Lung (tissue), 12 donors: ENCODE data around the gene C11orf52. TPM values are rescaled to one million over a fixed set of nuclear protein-coding genes. Genes with fewer than 3 reads are reported as not detected.

Experiments
- ATAC-seq: fragments of 200-7000 bp; cut with Tn5 transposase; one replicate; pipeline ENCODE4 v1.9.1; 2020; ENCODE audit warnings: moderate number of reproducible peaks; ENCODE audit not compliant: insufficient read depth, low FRiP score
- DNase-seq, 3 donors: peaks; one replicate each; pipeline ENCODE4 v3.0.0-alpha.2; 2013 to 2017
- H3K27ac ChIP-seq, 2 donors: one replicate each; pipeline ENCODE4 v1.5.1; 2013; ENCODE audit warnings: mild to moderate bottlenecking in 2 of 2, moderate library complexity in 2 of 2, control low read depth in 1 of 2, inconsistent platforms in 1 of 2, low read depth in 1 of 2, low read length in 1 of 2
- H3K27me3 ChIP-seq, 3 donors: one replicate each; pipeline ENCODE4 v1.5.1; 2013; ENCODE audit warnings: low read length in 2 of 3; ENCODE audit not compliant: control insufficient read depth in 3 of 3, insufficient read depth in 3 of 3
- H3K36me3 ChIP-seq, 4 donors: one replicate each; pipeline ENCODE4 v1.5.1; 2013; ENCODE audit warnings: low read length in 4 of 4, mild to moderate bottlenecking in 1 of 4, moderate library complexity in 1 of 4; ENCODE audit not compliant: control insufficient read depth in 4 of 4, insufficient read depth in 4 of 4
- H3K4me1 ChIP-seq, 5 donors: one replicate each; pipeline ENCODE4 v1.5.1; 2013; ENCODE audit warnings: low read length in 5 of 5, mild to moderate bottlenecking in 2 of 5, moderate library complexity in 1 of 5; ENCODE audit not compliant: control insufficient read depth in 5 of 5, insufficient read depth in 5 of 5
- H3K4me3 ChIP-seq: one replicate; pipeline ENCODE4 v1.5.1; 2013; ENCODE audit warnings: mild to moderate bottlenecking, control low read depth, moderate library complexity
- H3K9ac ChIP-seq, 2 donors: one replicate each; pipeline ENCODE4 v1.5.1; 2013; ENCODE audit warnings: low read length in 2 of 2, control low read depth in 1 of 2; ENCODE audit not compliant: insufficient read depth in 1 of 2
- H3K9me3 ChIP-seq, 4 donors: one replicate each; pipeline ENCODE4 v1.5.1; 2013; ENCODE audit warnings: low read length in 3 of 4, mild to moderate bottlenecking in 1 of 4, moderate library complexity in 1 of 4; ENCODE audit not compliant: control insufficient read depth in 4 of 4, insufficient read depth in 3 of 4
- WGBS, 2 donors: extraction: QIAGEN DNeasy Blood & Tissue Kit; methylation state at CpG; one replicate each; pipeline ENCODE4 v1.1.7; 2013; 5-methylcytosine and 5-hydroxymethylcytosine counted together
- polyA plus RNA-seq, 2 donors: library from polyadenylated mRNA; stranded (reverse); fragments of 200-250 nt; gene quantifications; one replicate each; pipeline ENCODE4 v1.2.1, GENCODE V29; 2013
- total RNA-seq, 2 donors: library from RNA; depleted of rRNA in 1 of 2; stranded (reverse); fragments of >200 nt in 1 of 2; gene quantifications; one replicate each; pipeline ENCODE4 v1.2.1, GENCODE V29; 2014 to 2021
- TF ChIP-seq, protein P1 (sequence below): IDR thresholded peaks from 2 replicates; pipeline ENCODE4 v1.5.1; 2012; ENCODE audit warnings: mild to moderate bottlenecking; ENCODE audit errors: control extremely low read depth, extremely low read depth
- donor health status: control.
- donor health status: control.
- donor health status: Bipolar disorder and iron deficiency.
- donor health status: healthy.
- donor health status: DM: yes; HTN: yes; CAD: no.

Gene C11orf52
- total and polyA plus RNA-seq, 4 donors: 11.1 to 20.4 (median 15.3) TPM

DNA sequence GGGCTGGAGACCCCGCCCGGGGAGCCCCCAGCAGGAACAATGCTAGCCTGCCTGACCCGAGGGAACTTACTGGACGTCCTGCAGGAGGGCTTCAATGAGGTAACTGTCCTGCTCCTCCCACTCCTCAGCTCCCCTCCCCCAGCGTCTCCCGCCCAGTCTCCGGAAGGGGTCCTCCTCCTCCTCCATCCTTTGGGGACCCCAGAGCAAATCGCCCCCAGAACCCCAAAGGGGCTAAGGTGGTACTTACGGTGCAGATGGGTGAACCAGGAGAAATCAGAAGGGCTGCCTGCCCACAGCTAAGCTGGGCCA lies 18.7 kb downstream of the C11orf52 start:
- ATAC-seq: peak; percentile 14

DNA sequence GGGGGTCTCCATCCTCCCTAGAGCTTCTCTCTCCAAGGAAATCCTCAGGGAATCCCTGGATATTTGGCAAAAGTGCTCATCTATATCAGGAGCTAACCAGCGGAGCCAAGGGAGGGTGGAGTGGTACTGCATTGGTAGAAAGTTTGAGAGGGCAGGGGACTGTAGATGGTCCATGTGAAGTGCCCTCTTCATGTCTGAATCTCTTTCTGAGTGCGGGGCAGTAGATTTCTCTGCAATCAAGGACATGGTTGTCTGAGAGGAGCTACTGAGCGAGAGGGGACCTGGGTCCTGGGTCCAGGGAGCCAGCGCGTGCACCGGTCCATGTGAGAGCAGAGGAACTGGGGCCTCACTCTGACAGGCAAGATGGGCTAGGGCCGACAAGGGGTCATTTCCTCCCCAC lies 19.1 kb downstream of the C11orf52 start:
- peak overlapping the region; percentile 62 to 81 for H3K27ac ChIP-seq
- peaks cover 0 to 3% (median 0%) of the 10 kb centered on the region in 4 donors for H3K36me3 ChIP-seq
- ATAC-seq: no peak
- peak in 1 of 3 donors; percentile 50 for DNase-seq
- TF ChIP-seq, protein P1, sequence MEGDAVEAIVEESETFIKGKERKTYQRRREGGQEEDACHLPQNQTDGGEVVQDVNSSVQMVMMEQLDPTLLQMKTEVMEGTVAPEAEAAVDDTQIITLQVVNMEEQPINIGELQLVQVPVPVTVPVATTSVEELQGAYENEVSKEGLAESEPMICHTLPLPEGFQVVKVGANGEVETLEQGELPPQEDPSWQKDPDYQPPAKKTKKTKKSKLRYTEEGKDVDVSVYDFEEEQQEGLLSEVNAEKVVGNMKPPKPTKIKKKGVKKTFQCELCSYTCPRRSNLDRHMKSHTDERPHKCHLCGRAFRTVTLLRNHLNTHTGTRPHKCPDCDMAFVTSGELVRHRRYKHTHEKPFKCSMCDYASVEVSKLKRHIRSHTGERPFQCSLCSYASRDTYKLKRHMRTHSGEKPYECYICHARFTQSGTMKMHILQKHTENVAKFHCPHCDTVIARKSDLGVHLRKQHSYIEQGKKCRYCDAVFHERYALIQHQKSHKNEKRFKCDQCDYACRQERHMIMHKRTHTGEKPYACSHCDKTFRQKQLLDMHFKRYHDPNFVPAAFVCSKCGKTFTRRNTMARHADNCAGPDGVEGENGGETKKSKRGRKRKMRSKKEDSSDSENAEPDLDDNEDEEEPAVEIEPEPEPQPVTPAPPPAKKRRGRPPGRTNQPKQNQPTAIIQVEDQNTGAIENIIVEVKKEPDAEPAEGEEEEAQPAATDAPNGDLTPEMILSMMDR: no peak
- 61 to 66% methylated on average over 7 of the region's 7 CpGs for WGBS, 2 donors
- H3K4me3 ChIP-seq: no peak overlapping the region
- peaks cover 0 to 33% (median 14%) of the 10 kb centered on the region in 5 donors for H3K4me1 ChIP-seq
- H3K9me3 ChIP-seq: no peaks in the 10 kb centered on the region
- H3K27me3 ChIP-seq: no peaks in the 10 kb centered on the region
- peak overlapping the region in 1 of 2 donors; percentile 26 for H3K9ac ChIP-seq

More for the DNA sequence above, 18.7 kb downstream of the C11orf52 start:
- Histone ChIP-seq H3K27me3 (no peaks in the 10 kb centered on the region), H3K4me3 (peak overlapping the region; percentile 80), H3K27ac (peak overlapping the region; percentile 62 to 81), H3K4me1 (peaks cover 0 to 33% (median 14%) of the 10 kb centered on the region in 5 donors), H3K9ac (peak overlapping the region in 1 of 2 donors; percentile 26), H3K36me3 (peaks cover 0 to 3% (median 0%) of the 10 kb centered on the region in 4 donors), H3K9me3 (no peaks in the 10 kb centered on the region)
- no peak for DNase-seq
- TF ChIP-seq, protein P1: no peak
- WGBS, 2 donors: 10 to 12% methylated on average over 9 of the region's 9 CpGs

DNA sequence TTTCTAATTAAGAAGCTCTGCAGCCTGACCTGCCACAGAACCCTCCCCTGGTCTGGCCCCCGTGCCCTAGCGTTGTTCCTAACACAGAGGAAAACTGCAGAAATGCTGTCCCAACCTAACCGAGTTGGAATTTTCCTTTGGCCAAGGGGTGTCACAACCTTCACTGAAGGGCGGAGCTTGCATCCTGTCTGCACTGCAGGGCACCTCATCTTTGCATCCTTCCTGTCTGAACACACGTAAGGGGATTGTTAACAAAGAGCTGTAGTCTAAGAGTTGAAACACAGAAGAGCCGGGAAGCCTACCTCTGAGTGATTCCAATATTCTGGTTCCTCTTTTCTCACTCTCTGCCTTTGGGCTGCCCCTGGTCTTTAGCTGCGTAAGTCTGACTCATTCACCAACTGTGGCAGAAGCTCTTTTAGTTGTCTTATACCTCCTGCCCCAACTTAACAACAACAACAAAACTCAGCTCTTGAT lies 20.0 kb downstream of the C11orf52 start:
- Histone ChIP-seq H3K36me3 (peaks cover 0 to 3% (median 0%) of the 10 kb centered on the region in 4 donors), H3K27ac (peak overlapping the region in 1 of 2 donors; percentile 34), H3K9ac (no peak overlapping the region), H3K4me1 (peaks cover 0 to 33% (median 14%) of the 10 kb centered on the region in 5 donors), H3K27me3 (no peaks in the 10 kb centered on the region), H3K4me3 (no peak overlapping the region), H3K9me3 (no peaks in the 10 kb centered on the region)
- 18 to 33% methylated on average over 7 of the region's 7 CpGs for WGBS, 2 donors
- TF ChIP-seq, protein P1: no peak
- DNase-seq: peak in 1 of 3 donors; percentile 12
- ATAC-seq: no peak
